Uterus (tissue), 4 donors: Measurements from ENCODE around the gene ABI3BP. TPM values are rescaled to one million over a fixed set of nuclear protein-coding genes. Genes with fewer than 3 reads are reported as not detected.
A peak's percentile ranks its signal among the peaks of the same experiment; 100 is the strongest.

Experiments used
- DNase-seq, 2 donors: peaks; one replicate each; pipeline ENCODE4 v3.0.0-alpha.2; 2019 to 2020
- H3K27ac ChIP-seq, 2 donors: fragments of 200-600 bp; sonication (generic); 1 replicate in 1 of 2; 2 replicates in 1 of 2; pipeline ENCODE4 v1.5.1; 2016 to 2018
- H3K27me3 ChIP-seq, 2 donors: fragments of 200-600 bp; sonication (generic); one replicate each; pipeline ENCODE4 v1.5.1; 2018 to 2019; ENCODE audit warnings: control low read depth in 1 of 2
- H3K36me3 ChIP-seq, 2 donors: fragments of 200-600 bp; sonication (generic); one replicate each; pipeline ENCODE4 v1.5.1; 2019; ENCODE audit warnings: control low read depth in 1 of 2
- H3K4me1 ChIP-seq, 2 donors: fragments of 200-600 bp; sonication (generic); one replicate each; pipeline ENCODE4 v1.5.1; 2018 to 2019; ENCODE audit warnings: control low read depth in 1 of 2
- H3K4me3 ChIP-seq, 2 donors: fragments of 200-600 bp; sonication (generic); 1 replicate in 1 of 2; 2 replicates in 1 of 2; pipeline ENCODE4 v1.5.1; 2018 to 2019; ENCODE audit warnings: mild to moderate bottlenecking in 1 of 2
- H3K9me3 ChIP-seq, 2 donors: fragments of 200-600 bp; sonication (generic); one replicate each; pipeline ENCODE4 v1.5.1; 2019; ENCODE audit warnings: control low read depth in 1 of 2
- CTCF ChIP-seq, 4 experiments: fragments of 200-600 bp in 2 of 4; fragments of 450-650 bp in 2 of 4; sonication (generic) in 2 of 4; IDR thresholded peaks; one replicate each; pipeline ENCODE4 v1.5.1; 2016 to 2019; ENCODE audit warnings: antibody characterized with exemption in 4 of 4, mild to moderate bottlenecking in 2 of 4, moderate library complexity in 1 of 4
- POLR2A ChIP-seq, 2 donors: fragments of 450-650 bp; IDR thresholded peaks; one replicate each; pipeline ENCODE4 v1.6.1; 2016; ENCODE audit warnings: antibody characterized with exemption in 2 of 2, mild to moderate bottlenecking in 1 of 2, moderate library complexity in 1 of 2
- intact Hi-C: fragments of 100-400 bp; cut with DNase I; formaldehyde crosslinking; loops from one replicate; pipeline ENCODE4 v1.15.1; 2023; ENCODE audit warnings: low total_unique reads
- total RNA-seq, 4 donors: library from RNA; depleted of rRNA in 3 of 4; stranded (reverse); fragments of >200 nt in 3 of 4; gene quantifications; one replicate each; pipeline versions ENCODE4 v1.1.0 to v1.2.4, GENCODE V29; 2014 to 2023
- donor health status: DM: yes; HTN: yes; CAD: no.

ABI3BP gene
- 100 to 1,000 TPM in 2 of 4 donors, 10 to 100 TPM in 2; 38.8 to 156 (median 89.2) TPM for total RNA-seq

- Histone ChIP-seq H3K9me3 (no peaks in the 10 kb centered on the region), H3K27me3 (no peaks in the 10 kb centered on the region), H3K27ac (peak within 1 kb of the TSS; percentile 78 to 91), H3K4me1 (no peaks in the 10 kb centered on the region), H3K4me3 (peak within 1 kb of the TSS; percentile 20 to 41), H3K36me3 (no peaks in the 10 kb centered on the region)
- DNase-seq: peak; percentile 77 to 86
- intact Hi-C loops: no loop called here
- peak; percentile 56 to 61 for TF ChIP-seq POLR2A (IDR thresholded peaks at IDR 0.05)
- no peak for TF ChIP-seq CTCF (IDR thresholded peaks at IDR 0.05)
Observed at GRCh38 chr3:100993309-100993708, at the start of gene ABI3BP. ABI3BP (minus strand) TSS chr3:100993421; CDS start chr3:100993384, 37 bp downstream.

GRCh38 chr3:101039285-101039684 is 46.1 kb upstream of the ABI3BP start:
- TF ChIP-seq CTCF (IDR thresholded peaks at IDR 0.05): no peak
- TF ChIP-seq POLR2A (IDR thresholded peaks at IDR 0.05): no peak
- no peak for DNase-seq
- intact Hi-C loops: no loop called here

GRCh38 chr3:101038880-101039279 is 45.7 kb upstream of the ABI3BP start:
- H3K27ac ChIP-seq: no peak overlapping the region
- no peaks in the 10 kb centered on the region for H3K4me1 ChIP-seq
- intact Hi-C loops: no loop called here
- no peak for TF ChIP-seq CTCF (IDR thresholded peaks at IDR 0.05)
- no peak for TF ChIP-seq POLR2A (IDR thresholded peaks at IDR 0.05)
- no peaks in the 10 kb centered on the region for H3K27me3 ChIP-seq
- no peaks in the 10 kb centered on the region for H3K36me3 ChIP-seq
- H3K9me3 ChIP-seq: no peaks in the 10 kb centered on the region
- no peak for DNase-seq
- no peak overlapping the region for H3K4me3 ChIP-seq

More at GRCh38 chr3:101039285-101039684, 46.1 kb upstream of the ABI3BP start:
- Histone ChIP-seq H3K4me1 (no peaks in the 10 kb centered on the region), H3K4me3 (no peak overlapping the region), H3K27ac (no peak overlapping the region), H3K36me3 (no peaks in the 10 kb centered on the region), H3K9me3 (no peaks in the 10 kb centered on the region), H3K27me3 (no peaks in the 10 kb centered on the region)

- TF ChIP-seq POLR2A (IDR thresholded peaks at IDR 0.05): no peak
- TF ChIP-seq CTCF (IDR thresholded peaks at IDR 0.05): no peak
- Histone ChIP-seq H3K4me3 (no peak overlapping the region), H3K4me1 (no peaks in the 10 kb centered on the region), H3K9me3 (no peaks in the 10 kb centered on the region), H3K36me3 (no peaks in the 10 kb centered on the region), H3K27ac (no peak overlapping the region), H3K27me3 (no peaks in the 10 kb centered on the region)
- DNase-seq: no peak
- intact Hi-C loops: no loop called here
Observed at GRCh38 chr3:101038393-101038792, 45.2 kb upstream of the ABI3BP start.

GRCh38 chr3:101037613-101038012 is 44.4 kb upstream of the ABI3BP start:
- Histone ChIP-seq H3K27ac (no peak overlapping the region), H3K27me3 (no peaks in the 10 kb centered on the region), H3K9me3 (no peaks in the 10 kb centered on the region), H3K36me3 (no peaks in the 10 kb centered on the region), H3K4me1 (no peaks in the 10 kb centered on the region), H3K4me3 (no peak overlapping the region)
- DNase-seq: no peak
- intact Hi-C loops: no loop called here
- TF ChIP-seq POLR2A (IDR thresholded peaks at IDR 0.05) (no peak), CTCF (IDR thresholded peaks at IDR 0.05) (no peak)
